HEK293 (cell line): ENCODE results near the gene DUSP1.

Source experiments
- CTCF ChIP-seq: fragments of 450-650 bp; formaldehyde crosslinking; IDR thresholded peaks from 2 replicates; pipeline ENCODE4 v1.5.1; 2016; ENCODE audit warnings: missing biosample characterization, missing genetic modification characterization
- KLF16 ChIP-seq: fragments of 450-650 bp; formaldehyde crosslinking; IDR thresholded peaks from 2 replicates; pipeline ENCODE4 v1.5.1; 2017; ENCODE audit warnings: missing biosample characterization, missing genetic modification characterization
- ZBTB7A ChIP-seq: fragments of 450-650 bp; formaldehyde crosslinking; IDR thresholded peaks from 2 replicates; pipeline ENCODE4 v1.5.1; 2016; ENCODE audit warnings: low read depth, missing biosample characterization, missing genetic modification characterization
- ZNF132 ChIP-seq: fragments of 450-650 bp; formaldehyde crosslinking; IDR thresholded peaks from 2 replicates; pipeline ENCODE4 v1.5.1; 2017; ENCODE audit warnings: missing biosample characterization, missing genetic modification characterization, borderline replicate concordance
- ZNF174 ChIP-seq: fragments of 450-650 bp; formaldehyde crosslinking; IDR thresholded peaks from 2 replicates; pipeline ENCODE4 v1.5.0; 2017; ENCODE audit warnings: missing biosample characterization, mild to moderate bottlenecking, missing genetic modification characterization
- ZNF23 ChIP-seq: fragments of 450-650 bp; formaldehyde crosslinking; IDR thresholded peaks from 2 replicates; pipeline ENCODE4 v1.5.1; 2016; ENCODE audit warnings: missing biosample characterization, missing genetic modification characterization, borderline replicate concordance
- ZNF248 ChIP-seq: fragments of 450-650 bp; formaldehyde crosslinking; IDR thresholded peaks from 2 replicates; pipeline ENCODE4 v1.5.1; 2017; ENCODE audit warnings: missing biosample characterization, missing genetic modification characterization
- ZNF398 ChIP-seq: fragments of 450-650 bp; formaldehyde crosslinking; IDR thresholded peaks from 2 replicates; pipeline ENCODE4 v1.5.1; 2017; ENCODE audit warnings: missing biosample characterization, missing genetic modification characterization
- ZNF639 ChIP-seq: fragments of 450-650 bp; formaldehyde crosslinking; IDR thresholded peaks from 2 replicates; pipeline ENCODE4 v1.5.1; 2016; ENCODE audit warnings: missing biosample characterization, missing genetic modification characterization
- ZNF830 ChIP-seq: fragments of 450-650 bp; IDR thresholded peaks from 2 replicates; pipeline ENCODE4 v1.5.0; 2018; ENCODE audit warnings: missing biosample characterization, missing genetic modification characterization, low read depth, mild to moderate bottlenecking, moderate library complexity
- TF ChIP-seq, protein P1 (sequence below): fragments of 450-650 bp; formaldehyde crosslinking; IDR thresholded peaks from 2 replicates; pipeline ENCODE4 v1.5.1; 2016; ENCODE audit warnings: missing biosample characterization, missing genetic modification characterization

DNA sequence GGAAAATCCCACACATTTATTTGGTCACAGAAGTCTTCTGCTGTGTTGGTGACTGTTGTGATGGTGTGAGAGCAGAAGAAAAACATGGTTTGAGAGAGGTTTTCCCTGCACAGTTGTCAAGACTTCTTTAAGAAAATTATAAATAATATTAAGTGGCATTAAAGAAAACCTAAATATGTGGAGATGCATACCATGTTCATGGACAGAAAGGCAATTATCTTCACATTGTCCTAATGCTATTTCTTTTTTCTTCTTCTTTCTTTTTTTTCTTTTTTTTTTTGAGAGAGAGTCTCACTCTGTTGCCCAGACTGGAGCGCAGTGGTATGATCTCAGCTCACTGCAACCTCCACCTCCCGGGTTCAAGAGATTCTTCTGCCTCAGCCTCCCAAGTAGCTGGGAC lies 38.8 kb upstream of the DUSP1 start:
- no peak for TF ChIP-seq CTCF (tag by site-specific recombination)
- no peak for TF ChIP-seq ZNF174 (tag by site-specific recombination)
- TF ChIP-seq ZNF830 (tag by site-specific recombination): no peak
- TF ChIP-seq ZBTB7A (tag by site-specific recombination): no peak
- TF ChIP-seq, protein P1, sequence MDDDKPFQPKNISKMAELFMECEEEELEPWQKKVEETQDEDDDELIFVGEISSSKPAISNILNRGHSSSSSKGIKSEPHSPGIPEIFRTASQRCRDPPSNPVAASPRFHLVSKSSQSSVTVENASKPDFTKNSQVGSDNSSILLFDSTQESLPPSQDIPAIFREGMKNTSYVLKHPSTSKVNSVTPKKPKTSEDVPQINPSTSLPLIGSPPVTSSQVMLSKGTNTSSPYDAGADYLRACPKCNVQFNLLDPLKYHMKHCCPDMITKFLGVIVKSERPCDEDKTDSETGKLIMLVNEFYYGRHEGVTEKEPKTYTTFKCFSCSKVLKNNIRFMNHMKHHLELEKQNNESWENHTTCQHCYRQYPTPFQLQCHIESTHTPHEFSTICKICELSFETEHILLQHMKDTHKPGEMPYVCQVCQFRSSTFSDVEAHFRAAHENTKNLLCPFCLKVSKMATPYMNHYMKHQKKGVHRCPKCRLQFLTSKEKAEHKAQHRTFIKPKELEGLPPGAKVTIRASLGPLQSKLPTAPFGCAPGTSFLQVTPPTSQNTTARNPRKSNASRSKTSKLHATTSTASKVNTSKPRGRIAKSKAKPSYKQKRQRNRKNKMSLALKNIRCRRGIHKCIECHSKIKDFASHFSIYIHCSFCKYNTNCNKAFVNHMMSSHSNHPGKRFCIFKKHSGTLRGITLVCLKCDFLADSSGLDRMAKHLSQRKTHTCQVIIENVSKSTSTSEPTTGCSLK (tag by site-specific recombination): no peak
- TF ChIP-seq ZNF248 (tag by site-specific recombination): peak; percentile 93; the same call in 1 of the 2 replicates
- no peak for TF ChIP-seq ZNF132 (tag by site-specific recombination)
- TF ChIP-seq ZNF398 (tag by site-specific recombination): no peak
- TF ChIP-seq ZNF23: no peak
- no peak for TF ChIP-seq ZNF639 (tag by site-specific recombination)
- TF ChIP-seq KLF16: no peak
